Activated CD4-positive, alpha-beta T cell treated with anti-CD3 and anti-CD28 coated beads, Interleukin-2, amount 10 ng/mL, durations not matched to agents 7 days and 5 days (primary cell): Measurements from ENCODE around the gene ZNG1C. TPM values are rescaled to one million over a fixed set of nuclear protein-coding genes. Genes with fewer than 3 reads are reported as not detected.
"Not testable (repeated sequence)": the region's sequence is repeated elsewhere in the genome, so short reads cannot be mapped to it uniquely, and the experiment has no call there.

Experiments used
- CTCF ChIA-PET: fragments of 350-600 bp; sonication (Branson Sonifier 250); formaldehyde crosslinking; loops from one replicate; lab custom pipeline; 2021; ENCODE audit warnings: antibody characterized with exemption; lab: Charles Lee
- POLR2A ChIA-PET: fragments of 350-600 bp; sonication (Branson Sonifier 250); formaldehyde crosslinking; loops from one replicate; lab custom pipeline; 2021; ENCODE audit warnings: antibody characterized with exemption; lab: Charles Lee
- DNase-seq: peaks from one replicate; pipeline ENCODE4 v3.0.0-alpha.2; 2020
- H3K27ac Mint-ChIP-seq: one replicate; pipeline ENCODE4 v1.8.0; 2021; ENCODE audit warnings: mild to moderate bottlenecking, moderate library complexity, mixed read lengths
- H3K27me3 Mint-ChIP-seq: one replicate; pipeline ENCODE4 v1.8.0; 2021; ENCODE audit warnings: mixed read lengths
- H3K36me3 Mint-ChIP-seq: one replicate; pipeline ENCODE4 v1.8.0; 2021; ENCODE audit warnings: low read depth, mixed read lengths
- H3K4me1 Mint-ChIP-seq: one replicate; pipeline ENCODE4 v1.8.0; 2021; ENCODE audit warnings: mixed read lengths
- H3K4me3 Mint-ChIP-seq: one replicate; pipeline ENCODE4 v1.8.0; 2021; ENCODE audit warnings: mild to moderate bottlenecking, moderate library complexity, mixed read lengths
- H3K9me3 Mint-ChIP-seq: one replicate; pipeline ENCODE4 v1.8.0; 2021; ENCODE audit warnings: mixed read lengths
- total RNA-seq, 2 experiments: library from RNA; stranded (reverse); gene quantifications; one replicate each; pipeline ENCODE4 v1.2.3, GENCODE V29; 2021

Gene ZNG1C
- 10 to 100 TPM in 1 of 2 experiments, 1 to 10 TPM in 1; 8.2 to 23.2 TPM for total RNA-seq

- H3K27ac Mint-ChIP-seq, H3K36me3 Mint-ChIP-seq, H3K4me3 Mint-ChIP-seq, POLR2A ChIA-PET, H3K27me3 Mint-ChIP-seq, CTCF ChIA-PET, DNase-seq, H3K9me3 Mint-ChIP-seq, H3K4me1 Mint-ChIP-seq: not testable (repeated sequence)
Measured at GRCh38 chr9:68241683-68242082, at the start of gene ZNG1C. Gene ZNG1C (plus strand): TSS chr9:68241983. CDS start chr9:68242032, 49 bp downstream.

GRCh38 chr9:68242437-68242836 lies 654 bp downstream of the ZNG1C start:
- H3K4me3 Mint-ChIP-seq, H3K36me3 Mint-ChIP-seq, POLR2A ChIA-PET, H3K9me3 Mint-ChIP-seq, DNase-seq, H3K4me1 Mint-ChIP-seq, H3K27ac Mint-ChIP-seq, CTCF ChIA-PET, H3K27me3 Mint-ChIP-seq: not testable (repeated sequence)

- H3K27ac Mint-ChIP-seq, H3K4me3 Mint-ChIP-seq, H3K9me3 Mint-ChIP-seq, DNase-seq, POLR2A ChIA-PET, H3K4me1 Mint-ChIP-seq, CTCF ChIA-PET, H3K36me3 Mint-ChIP-seq, H3K27me3 Mint-ChIP-seq: not testable (repeated sequence)
Measured at GRCh38 chr9:68281041-68281440, 39.3 kb downstream of the ZNG1C start.

- H3K9me3 Mint-ChIP-seq, POLR2A ChIA-PET, H3K4me3 Mint-ChIP-seq, H3K36me3 Mint-ChIP-seq, CTCF ChIA-PET, H3K27ac Mint-ChIP-seq, DNase-seq, H3K27me3 Mint-ChIP-seq, H3K4me1 Mint-ChIP-seq: not testable (repeated sequence)
Measured at GRCh38 chr9:68302567-68302966, 60.8 kb downstream of the ZNG1C start, which contains the start of gene FOXD4L3. Gene FOXD4L3 (plus strand): TSS chr9:68302867. CDS start chr9:68302952, 85 bp downstream.

- POLR2A ChIA-PET, H3K4me3 Mint-ChIP-seq, H3K27me3 Mint-ChIP-seq, DNase-seq, H3K27ac Mint-ChIP-seq, H3K9me3 Mint-ChIP-seq, H3K36me3 Mint-ChIP-seq, CTCF ChIA-PET, H3K4me1 Mint-ChIP-seq: not testable (repeated sequence)
Measured at GRCh38 chr9:68303771-68304170, 62.0 kb downstream of the ZNG1C start.

- H3K27me3 Mint-ChIP-seq, H3K4me1 Mint-ChIP-seq, POLR2A ChIA-PET, DNase-seq, H3K4me3 Mint-ChIP-seq, H3K27ac Mint-ChIP-seq, H3K36me3 Mint-ChIP-seq, CTCF ChIA-PET, H3K9me3 Mint-ChIP-seq: not testable (repeated sequence)
Measured at GRCh38 chr9:68304212-68304611, 62.4 kb downstream of the ZNG1C start.

- H3K27me3 Mint-ChIP-seq, H3K9me3 Mint-ChIP-seq, CTCF ChIA-PET, H3K27ac Mint-ChIP-seq, H3K4me1 Mint-ChIP-seq, H3K4me3 Mint-ChIP-seq, H3K36me3 Mint-ChIP-seq, POLR2A ChIA-PET, DNase-seq: not testable (repeated sequence)
Measured at GRCh38 chr9:68304777-68305176, 63.0 kb downstream of the ZNG1C start.

GRCh38 chr9:68305680-68306285 lies 64.0 kb downstream of the ZNG1C start:
- H3K27ac Mint-ChIP-seq, POLR2A ChIA-PET, H3K27me3 Mint-ChIP-seq, H3K9me3 Mint-ChIP-seq, DNase-seq, H3K4me3 Mint-ChIP-seq, H3K4me1 Mint-ChIP-seq, H3K36me3 Mint-ChIP-seq, CTCF ChIA-PET: not testable (repeated sequence)

GRCh38 chr9:68306391-68306964 lies 64.7 kb downstream of the ZNG1C start:
- H3K4me3 Mint-ChIP-seq, H3K27ac Mint-ChIP-seq, H3K4me1 Mint-ChIP-seq, H3K27me3 Mint-ChIP-seq, CTCF ChIA-PET, POLR2A ChIA-PET, H3K9me3 Mint-ChIP-seq, DNase-seq, H3K36me3 Mint-ChIP-seq: not testable (repeated sequence)

- H3K27ac Mint-ChIP-seq, CTCF ChIA-PET, H3K27me3 Mint-ChIP-seq, H3K4me1 Mint-ChIP-seq, POLR2A ChIA-PET, H3K9me3 Mint-ChIP-seq, DNase-seq, H3K36me3 Mint-ChIP-seq, H3K4me3 Mint-ChIP-seq: not testable (repeated sequence)
Measured at GRCh38 chr9:68307127-68307526, 65.3 kb downstream of the ZNG1C start.

GRCh38 chr9:68307654-68308053 lies 65.9 kb downstream of the ZNG1C start:
- H3K27me3 Mint-ChIP-seq, H3K9me3 Mint-ChIP-seq, H3K4me3 Mint-ChIP-seq, H3K27ac Mint-ChIP-seq, H3K36me3 Mint-ChIP-seq, CTCF ChIA-PET, POLR2A ChIA-PET, H3K4me1 Mint-ChIP-seq, DNase-seq: not testable (repeated sequence)

GRCh38 chr9:68311208-68311607 lies 69.4 kb downstream of the ZNG1C start:
- H3K4me3 Mint-ChIP-seq, POLR2A ChIA-PET, H3K36me3 Mint-ChIP-seq, H3K4me1 Mint-ChIP-seq, H3K9me3 Mint-ChIP-seq, H3K27me3 Mint-ChIP-seq, DNase-seq, H3K27ac Mint-ChIP-seq, CTCF ChIA-PET: not testable (repeated sequence)

- CTCF ChIA-PET, DNase-seq, H3K27ac Mint-ChIP-seq, H3K4me3 Mint-ChIP-seq, H3K27me3 Mint-ChIP-seq, H3K9me3 Mint-ChIP-seq, POLR2A ChIA-PET, H3K36me3 Mint-ChIP-seq, H3K4me1 Mint-ChIP-seq: not testable (repeated sequence)
Measured at GRCh38 chr9:68318209-68318608, 76.4 kb downstream of the ZNG1C start.

- CTCF ChIA-PET, H3K9me3 Mint-ChIP-seq, H3K36me3 Mint-ChIP-seq, H3K4me3 Mint-ChIP-seq, H3K27ac Mint-ChIP-seq, POLR2A ChIA-PET, DNase-seq, H3K4me1 Mint-ChIP-seq, H3K27me3 Mint-ChIP-seq: not testable (repeated sequence)
Measured at GRCh38 chr9:68323749-68324148, 82.0 kb downstream of the ZNG1C start.
